Measurements from ENCODE around the gene KIF1B.

- TF ChIP-seq TARDBP (IDR thresholded peaks at IDR 0.05) (no peak), SP1 (IDR thresholded peaks at IDR 0.05) (no peak), NFRKB (IDR thresholded peaks at IDR 0.05) (no peak), HDGF (IDR thresholded peaks at IDR 0.05; ENCODE audit: borderline replicate concordance) (no peak), SUZ12 (IDR thresholded peaks at IDR 0.05) (no peak), FOXM1 (IDR thresholded peaks at IDR 0.05; ENCODE audit: borderline replicate concordance) (no peak), FOXK2 (IDR thresholded peaks at IDR 0.05) (no peak), CTBP1 (IDR thresholded peaks at IDR 0.05; ENCODE audit: borderline replicate concordance) (no peak), ARNT (IDR thresholded peaks at IDR 0.05) (no peak), BHLHE40 (IDR thresholded peaks at IDR 0.05; ENCODE audit: borderline replicate concordance) (no peak), FOXA1 (IDR thresholded peaks at IDR 0.05) (no peak), ZNF384 (IDR thresholded peaks at IDR 0.05) (no peak)
- TF ChIP-seq, protein P1, sequence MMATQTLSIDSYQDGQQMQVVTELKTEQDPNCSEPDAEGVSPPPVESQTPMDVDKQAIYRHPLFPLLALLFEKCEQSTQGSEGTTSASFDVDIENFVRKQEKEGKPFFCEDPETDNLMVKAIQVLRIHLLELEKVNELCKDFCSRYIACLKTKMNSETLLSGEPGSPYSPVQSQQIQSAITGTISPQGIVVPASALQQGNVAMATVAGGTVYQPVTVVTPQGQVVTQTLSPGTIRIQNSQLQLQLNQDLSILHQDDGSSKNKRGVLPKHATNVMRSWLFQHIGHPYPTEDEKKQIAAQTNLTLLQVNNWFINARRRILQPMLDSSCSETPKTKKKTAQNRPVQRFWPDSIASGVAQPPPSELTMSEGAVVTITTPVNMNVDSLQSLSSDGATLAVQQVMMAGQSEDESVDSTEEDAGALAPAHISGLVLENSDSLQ (IDR thresholded peaks at IDR 0.05): no peak
These were observed 196.8 kb downstream of the KIF1B start for GRCh38 chr1:10407201-10407600.
